ENCODE results near the gene RECK.
"Not testable (repeated sequence)": the region's sequence is repeated elsewhere in the genome, so short reads cannot be mapped to it uniquely, and the experiment has no call there.

Gene RECK

DNA sequence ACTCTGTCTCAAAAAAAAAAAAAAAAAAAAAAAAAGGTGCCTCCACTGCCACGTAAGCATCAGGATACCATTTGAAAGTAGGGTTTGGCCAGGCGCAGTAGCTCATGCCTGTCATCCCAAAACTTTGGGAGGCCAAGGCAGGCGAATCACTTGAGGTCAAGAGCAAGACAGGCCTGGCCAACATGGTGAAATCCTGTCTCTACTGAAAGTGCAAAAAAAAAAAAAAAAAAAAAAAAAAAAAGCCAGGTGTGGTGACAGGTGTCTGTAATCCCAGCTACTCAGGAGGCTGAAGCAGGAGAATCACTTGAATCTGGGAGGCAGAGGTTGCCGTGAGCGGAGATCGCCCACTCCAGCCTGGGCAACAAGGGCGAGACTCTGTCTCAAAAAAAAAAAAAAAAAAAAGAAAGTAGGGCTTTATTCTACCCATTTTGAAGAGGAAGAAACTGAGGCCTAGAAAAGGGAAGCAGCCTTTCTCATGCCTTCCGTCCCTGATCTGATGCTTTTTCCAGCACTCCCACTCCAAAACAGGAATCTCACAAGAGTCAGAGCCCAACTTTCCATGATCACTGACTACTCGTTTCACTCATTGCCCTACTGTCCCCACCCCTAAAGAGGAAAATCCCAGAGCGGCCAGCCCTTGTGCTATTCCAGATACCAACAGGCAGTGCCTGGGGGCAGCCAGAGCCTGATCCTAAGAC, 116.2 kb downstream of the RECK start:
- H3K27me3 Mint-ChIP-seq (ENCODE audit: low read depth), result no peaks in the 10 kb centered on the region
- H3K9me3 Mint-ChIP-seq, result no peaks in the 10 kb centered on the region
- no peak overlapping the region for H3K4me3 Mint-ChIP-seq
- peaks cover 49% of the 10 kb centered on the region for H3K4me1 Mint-ChIP-seq (ENCODE audit: low read depth)
- peaks cover 45% of the 10 kb centered on the region for H3K36me3 Mint-ChIP-seq (ENCODE audit: low read depth)
- peak overlapping the region; percentile 77 for H3K27ac Mint-ChIP-seq

DNA sequence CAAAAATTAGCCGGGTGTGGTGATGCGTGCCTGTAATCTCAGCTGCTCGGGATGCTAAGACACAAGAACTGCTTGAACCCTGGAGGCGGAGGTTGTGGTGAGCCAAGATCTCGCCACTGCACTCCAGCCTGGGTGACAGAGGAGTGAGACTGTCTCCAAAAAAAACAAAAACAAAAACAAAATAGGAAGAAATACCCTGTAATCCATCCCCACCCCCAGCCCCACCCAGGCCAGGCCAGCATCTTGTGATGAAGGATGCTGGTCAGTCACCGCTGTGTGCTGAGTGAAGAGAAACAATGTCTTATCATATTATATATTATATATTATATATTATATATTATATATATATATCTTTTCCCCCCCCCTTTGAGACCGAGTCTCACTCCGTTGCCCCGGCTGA, 117.0 kb downstream of the RECK start:
- Mint-ChIP-seq H3K36me3 (ENCODE audit: low read depth) (peaks cover 48% of the 10 kb centered on the region), H3K27me3 (ENCODE audit: low read depth) (no peaks in the 10 kb centered on the region), H3K4me3 (no peak overlapping the region), H3K27ac (peak overlapping the region; percentile 43), H3K4me1 (ENCODE audit: low read depth) (peaks cover 48% of the 10 kb centered on the region), H3K9me3 (no peaks in the 10 kb centered on the region)

DNA sequence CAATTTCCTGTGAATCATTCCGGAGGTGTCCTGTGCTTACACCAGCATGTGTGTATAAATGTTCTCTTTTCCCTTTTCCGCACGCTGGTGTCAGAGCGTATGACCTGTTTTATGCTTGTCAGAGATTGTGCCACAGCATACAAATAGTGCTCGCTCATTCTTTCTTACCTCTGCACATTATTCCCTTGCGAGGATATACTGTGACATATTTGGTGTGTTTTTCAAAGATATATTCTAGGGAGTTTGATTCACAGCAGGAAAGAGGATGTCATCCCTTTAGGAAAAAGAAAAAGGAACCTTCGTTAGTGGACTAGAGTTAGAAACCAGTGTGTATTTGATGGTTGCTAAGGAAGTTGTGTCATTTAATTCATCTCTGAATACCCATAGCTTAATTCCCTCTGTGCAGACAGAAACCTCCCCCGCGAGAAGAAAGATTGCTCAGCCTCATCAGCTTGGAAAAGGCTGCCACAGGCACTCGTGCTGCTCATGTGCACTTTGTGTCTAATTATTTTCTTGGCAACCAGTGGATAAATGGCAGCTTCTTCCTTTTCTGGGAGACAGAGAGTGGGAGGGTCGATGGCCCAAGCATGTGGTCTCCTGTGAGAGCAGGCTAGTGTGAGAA, 117.7 kb downstream of the RECK start:
- Mint-ChIP-seq H3K9me3 (no peaks in the 10 kb centered on the region), H3K36me3 (ENCODE audit: low read depth) (peaks cover 49% of the 10 kb centered on the region), H3K27ac (peak overlapping the region; percentile 43), H3K27me3 (ENCODE audit: low read depth) (no peaks in the 10 kb centered on the region), H3K4me1 (ENCODE audit: low read depth) (peaks cover 44% of the 10 kb centered on the region), H3K4me3 (no peak overlapping the region)

DNA sequence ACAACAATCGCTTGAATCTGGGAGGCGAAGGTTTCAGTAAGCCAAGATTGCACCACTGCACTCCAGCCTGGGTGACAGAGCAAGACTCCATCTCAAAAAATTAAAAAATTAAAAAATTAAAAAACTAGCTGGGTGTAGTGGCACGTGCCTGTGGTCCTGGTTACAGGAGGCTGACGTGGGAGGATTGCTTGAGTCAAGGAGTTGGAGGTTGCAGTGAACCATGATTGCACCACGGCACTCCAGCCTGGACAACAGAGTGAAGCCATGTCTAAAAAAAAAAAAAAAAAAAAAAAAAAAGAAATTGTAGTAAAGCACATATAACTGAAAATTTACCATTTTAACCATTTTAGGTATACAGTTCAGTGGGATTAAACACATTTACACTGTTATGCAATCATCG, 119.4 kb downstream of the RECK start:
- Mint-ChIP-seq H3K4me3 (no peak overlapping the region), H3K9me3 (no peaks in the 10 kb centered on the region), H3K4me1 (ENCODE audit: low read depth) (peaks cover 37% of the 10 kb centered on the region), H3K27me3 (ENCODE audit: low read depth) (no peaks in the 10 kb centered on the region), H3K27ac (no peak overlapping the region), H3K36me3 (ENCODE audit: low read depth) (peaks cover 46% of the 10 kb centered on the region)

DNA sequence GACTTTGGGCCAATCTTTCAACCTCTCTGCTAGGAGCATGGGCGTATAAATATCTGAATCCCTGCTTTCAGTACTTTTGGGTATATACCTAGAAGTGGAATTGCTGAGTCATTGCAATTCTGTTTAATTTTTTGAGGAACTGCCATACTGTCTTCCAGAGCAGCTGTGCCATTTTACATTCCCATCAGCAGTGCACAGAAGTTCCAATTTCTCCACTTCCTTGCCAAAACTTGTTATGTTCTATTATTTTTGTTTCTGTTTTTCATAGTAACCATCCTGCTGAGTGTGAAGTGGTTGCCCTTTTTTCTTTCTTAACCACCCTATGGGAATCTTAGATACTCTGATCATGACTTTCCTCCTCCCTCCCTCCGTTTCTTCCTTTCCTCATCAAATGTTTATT, 121.4 kb downstream of the RECK start:
- Mint-ChIP-seq H3K9me3 (no peaks in the 10 kb centered on the region), H3K4me3 (no peak overlapping the region), H3K27me3 (ENCODE audit: low read depth) (no peaks in the 10 kb centered on the region), H3K4me1 (ENCODE audit: low read depth) (peaks cover 30% of the 10 kb centered on the region), H3K36me3 (ENCODE audit: low read depth) (peaks cover 46% of the 10 kb centered on the region), H3K27ac (no peak overlapping the region)

DNA sequence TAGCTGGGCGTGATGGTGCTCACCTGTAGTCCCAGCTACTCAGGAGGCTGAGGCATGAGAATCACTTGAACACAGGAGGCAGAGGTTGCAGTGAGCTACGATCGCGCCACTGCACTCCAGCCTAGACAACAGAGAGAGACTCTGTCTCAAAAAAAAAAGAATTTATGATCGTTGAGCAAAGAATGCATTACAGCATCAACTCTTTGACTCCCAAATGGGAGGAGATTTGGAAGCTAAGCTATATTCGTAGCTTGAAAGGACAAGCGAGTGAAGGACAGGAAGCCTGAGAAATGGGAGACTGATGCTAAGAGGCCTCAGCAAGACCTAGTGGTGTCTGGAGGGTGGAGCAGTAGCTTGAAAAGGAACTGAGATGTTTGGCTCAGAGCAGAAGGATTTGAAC, 122.2 kb downstream of the RECK start:
- Mint-ChIP-seq H3K27me3 (ENCODE audit: low read depth) (no peaks in the 10 kb centered on the region), H3K4me1 (ENCODE audit: low read depth) (peaks cover 23% of the 10 kb centered on the region), H3K27ac (no peak overlapping the region), H3K36me3 (ENCODE audit: low read depth) (peaks cover 45% of the 10 kb centered on the region), H3K4me3 (no peak overlapping the region), H3K9me3 (no peaks in the 10 kb centered on the region)

DNA sequence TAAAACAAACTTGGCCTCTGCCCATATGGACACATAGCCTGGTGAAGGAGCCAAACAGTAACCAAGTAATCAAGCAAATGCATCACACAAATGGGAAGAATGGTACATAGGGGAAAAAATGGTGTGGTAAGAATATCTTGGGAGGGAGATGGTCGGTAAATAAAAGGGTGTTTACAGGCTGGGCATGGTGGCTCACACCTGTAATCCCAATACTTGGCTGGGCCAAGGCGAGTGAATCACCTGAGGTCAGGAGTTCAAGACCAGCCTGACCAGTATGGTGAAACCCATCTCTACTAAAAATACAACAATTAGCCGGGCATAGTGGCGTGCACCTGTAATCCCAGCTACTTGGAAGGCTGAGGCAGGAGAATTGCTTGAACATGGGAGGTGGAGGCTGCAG, 122.8 kb downstream of the RECK start:
- not testable (repeated sequence) for H3K9me3 Mint-ChIP-seq; H3K4me3 Mint-ChIP-seq; H3K27me3 Mint-ChIP-seq (ENCODE audit: low read depth); H3K27ac Mint-ChIP-seq
- H3K4me1 Mint-ChIP-seq (ENCODE audit: low read depth), result peaks cover 18% of the 10 kb centered on the region
- H3K36me3 Mint-ChIP-seq (ENCODE audit: low read depth), result peaks cover 40% of the 10 kb centered on the region

DNA sequence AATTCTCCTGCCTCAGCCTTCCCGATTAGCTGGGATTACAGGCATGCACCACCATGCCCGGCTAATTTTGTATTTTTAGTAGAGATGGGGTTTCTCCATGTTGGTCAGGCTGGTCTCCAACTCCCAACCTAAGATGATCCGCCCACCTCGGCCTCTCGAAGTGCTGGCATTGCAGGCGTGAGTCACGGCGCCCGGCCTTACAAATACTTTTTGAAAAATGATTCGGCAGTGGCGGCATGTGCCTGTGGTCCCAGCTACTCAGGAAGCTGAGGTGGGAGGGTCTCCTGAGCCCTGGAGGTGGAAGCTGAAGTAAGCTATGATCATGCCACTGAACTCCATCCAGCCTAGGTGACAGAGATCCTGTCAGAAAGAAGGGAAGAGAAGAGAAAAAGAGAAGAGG, 123.4 kb downstream of the RECK start:
- Mint-ChIP-seq H3K4me1 (ENCODE audit: low read depth) (peaks cover 15% of the 10 kb centered on the region), H3K36me3 (ENCODE audit: low read depth) (peaks cover 36% of the 10 kb centered on the region)
- not testable (repeated sequence) for H3K4me3 Mint-ChIP-seq; H3K27ac Mint-ChIP-seq; H3K9me3 Mint-ChIP-seq; H3K27me3 Mint-ChIP-seq (ENCODE audit: low read depth)

DNA sequence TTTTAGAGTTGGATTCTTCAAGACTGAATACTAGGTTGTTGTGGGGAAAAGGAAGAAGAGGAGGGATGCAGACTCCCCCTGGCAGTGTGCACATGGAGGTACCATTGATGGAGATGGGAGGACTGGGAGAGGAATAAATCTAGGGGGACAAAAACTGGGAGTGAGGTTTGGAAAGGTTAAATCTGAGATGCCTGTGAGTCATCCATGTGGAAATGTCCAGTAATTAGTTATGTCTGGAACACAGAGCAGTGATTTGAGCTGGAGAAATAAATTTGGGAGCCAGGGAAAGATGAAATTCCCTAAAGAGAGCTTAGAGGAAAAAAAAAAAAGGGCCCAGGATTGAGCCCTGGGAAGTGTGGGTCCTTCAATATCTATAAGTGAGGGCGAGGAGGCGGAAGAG, 124.5 kb downstream of the RECK start:
- H3K4me3 Mint-ChIP-seq, result no peak overlapping the region
- no peak overlapping the region for H3K27ac Mint-ChIP-seq
- H3K36me3 Mint-ChIP-seq (ENCODE audit: low read depth), result peaks cover 31% of the 10 kb centered on the region
- H3K9me3 Mint-ChIP-seq, result no peaks in the 10 kb centered on the region
- H3K27me3 Mint-ChIP-seq (ENCODE audit: low read depth), result peaks cover 5% of the 10 kb centered on the region
- peaks cover 16% of the 10 kb centered on the region for H3K4me1 Mint-ChIP-seq (ENCODE audit: low read depth)

DNA sequence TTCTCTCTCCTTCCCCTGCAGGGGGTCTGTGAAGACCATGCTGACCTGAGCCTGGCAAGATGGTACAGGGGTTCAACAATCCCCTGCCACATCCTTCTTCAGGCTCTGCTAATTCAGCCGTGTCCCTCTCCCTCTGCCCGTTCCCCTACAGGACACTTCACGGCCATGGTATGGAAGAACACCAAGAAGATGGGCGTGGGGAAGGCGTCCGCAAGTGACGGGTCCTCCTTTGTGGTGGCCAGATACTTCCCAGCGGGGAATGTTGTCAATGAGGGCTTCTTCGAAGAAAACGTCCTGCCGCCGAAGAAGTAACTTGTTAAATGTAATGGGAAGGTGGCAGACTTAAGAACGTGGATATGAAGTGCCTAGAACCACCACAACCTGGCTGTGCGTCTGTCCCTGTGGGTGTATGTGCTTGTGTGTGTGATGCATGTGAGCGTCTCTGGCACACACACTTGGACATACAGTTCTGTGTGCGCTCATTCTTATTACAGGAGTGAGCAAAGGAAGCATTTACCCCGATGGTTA, 125.6 kb downstream of the RECK start:
- no peak overlapping the region for H3K4me3 Mint-ChIP-seq
- H3K4me1 Mint-ChIP-seq (ENCODE audit: low read depth), result peaks cover 18% of the 10 kb centered on the region
- H3K9me3 Mint-ChIP-seq, result no peaks in the 10 kb centered on the region
- H3K27ac Mint-ChIP-seq, result no peak overlapping the region
- peaks cover 5% of the 10 kb centered on the region for H3K27me3 Mint-ChIP-seq (ENCODE audit: low read depth)
- peaks cover 27% of the 10 kb centered on the region for H3K36me3 Mint-ChIP-seq (ENCODE audit: low read depth)

DNA sequence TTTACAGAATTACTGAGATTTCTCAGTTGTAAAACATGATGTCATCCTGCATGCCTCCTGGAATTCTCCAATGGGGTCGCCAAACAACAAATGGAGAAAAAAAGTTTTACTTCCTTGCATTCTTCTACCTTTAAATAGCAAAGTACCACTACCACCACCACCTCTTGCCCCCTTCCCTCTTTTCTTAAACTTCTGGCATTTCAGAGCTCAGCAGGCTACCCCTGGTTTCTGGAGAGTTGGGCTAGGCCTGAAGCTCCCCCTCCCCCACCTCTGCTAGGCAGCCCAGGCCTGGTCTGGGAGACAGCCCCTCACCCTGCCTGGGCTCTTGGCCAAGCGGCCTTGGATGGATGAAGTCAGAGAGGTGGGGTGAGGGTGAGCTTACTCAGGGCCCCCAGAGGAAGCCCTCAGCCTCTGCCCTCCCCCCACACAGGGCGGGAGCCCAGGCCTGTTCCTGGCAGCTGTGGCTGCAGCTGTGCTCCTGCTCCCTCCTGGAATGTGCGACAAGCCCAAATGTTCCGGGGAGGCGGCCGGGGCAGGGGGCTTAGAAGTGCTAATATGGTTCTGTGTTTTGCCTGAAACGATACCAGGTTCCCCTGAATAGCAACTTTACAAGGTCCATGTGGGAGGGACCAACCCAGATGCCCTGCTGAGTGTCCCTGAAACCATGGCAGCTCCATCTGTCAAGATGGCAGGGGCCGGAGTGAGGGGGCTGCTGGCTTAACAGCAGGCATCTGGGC, 126.5 kb downstream of the RECK start:
- Mint-ChIP-seq H3K27me3 (ENCODE audit: low read depth) (peaks cover 5% of the 10 kb centered on the region), H3K9me3 (no peaks in the 10 kb centered on the region), H3K4me3 (no peak overlapping the region), H3K27ac (no peak overlapping the region), H3K4me1 (ENCODE audit: low read depth) (peaks cover 14% of the 10 kb centered on the region), H3K36me3 (ENCODE audit: low read depth) (peaks cover 25% of the 10 kb centered on the region)

DNA sequence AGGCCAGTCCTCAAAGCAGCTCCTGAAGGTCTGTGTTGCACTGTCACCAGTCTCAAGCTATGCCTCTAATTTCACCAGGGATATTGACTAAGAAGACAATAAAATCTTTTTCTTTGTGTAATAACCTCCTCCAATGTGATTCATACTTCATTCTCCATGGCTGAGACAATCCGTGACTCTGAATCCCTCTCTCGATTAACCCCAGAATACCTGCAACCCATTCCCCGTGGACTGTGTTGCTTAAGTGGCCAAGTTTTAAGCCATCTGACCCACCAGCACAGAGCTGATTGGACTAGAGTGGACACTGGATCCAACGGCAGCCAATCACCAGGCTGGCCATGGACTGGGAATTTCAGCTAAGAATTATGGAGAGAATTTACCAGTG, 127.1 kb downstream of the RECK start:
- H3K4me1 Mint-ChIP-seq (ENCODE audit: low read depth), result peaks cover 11% of the 10 kb centered on the region
- H3K4me3 Mint-ChIP-seq, result no peak overlapping the region
- peaks cover 8% of the 10 kb centered on the region for H3K27me3 Mint-ChIP-seq (ENCODE audit: low read depth)
- peaks cover 20% of the 10 kb centered on the region for H3K36me3 Mint-ChIP-seq (ENCODE audit: low read depth)
- H3K9me3 Mint-ChIP-seq, result no peaks in the 10 kb centered on the region
- no peak overlapping the region for H3K27ac Mint-ChIP-seq

DNA sequence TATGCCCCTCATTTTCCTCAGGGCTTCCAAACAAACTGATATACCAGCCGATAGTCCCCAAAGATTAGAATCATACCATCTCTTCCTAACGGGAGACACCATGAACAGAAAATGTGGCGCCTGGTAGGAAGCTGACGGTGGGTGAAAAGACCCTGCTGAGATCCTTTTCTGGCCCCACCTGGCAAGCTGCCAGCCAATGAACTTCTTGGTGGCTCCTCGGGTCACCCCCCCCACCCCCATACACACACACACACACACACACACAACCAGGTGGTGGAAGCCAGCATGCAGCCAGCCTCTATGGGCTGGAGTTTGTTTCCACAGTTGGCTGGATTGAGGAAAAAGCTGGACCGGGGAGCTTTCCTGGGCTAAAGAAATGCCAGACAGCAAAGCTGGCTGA, 127.7 kb downstream of the RECK start:
- Mint-ChIP-seq H3K4me1 (ENCODE audit: low read depth) (peaks cover 11% of the 10 kb centered on the region), H3K27me3 (ENCODE audit: low read depth) (peaks cover 14% of the 10 kb centered on the region), H3K4me3 (no peak overlapping the region), H3K36me3 (ENCODE audit: low read depth) (peaks cover 20% of the 10 kb centered on the region), H3K27ac (no peak overlapping the region), H3K9me3 (no peaks in the 10 kb centered on the region)

DNA sequence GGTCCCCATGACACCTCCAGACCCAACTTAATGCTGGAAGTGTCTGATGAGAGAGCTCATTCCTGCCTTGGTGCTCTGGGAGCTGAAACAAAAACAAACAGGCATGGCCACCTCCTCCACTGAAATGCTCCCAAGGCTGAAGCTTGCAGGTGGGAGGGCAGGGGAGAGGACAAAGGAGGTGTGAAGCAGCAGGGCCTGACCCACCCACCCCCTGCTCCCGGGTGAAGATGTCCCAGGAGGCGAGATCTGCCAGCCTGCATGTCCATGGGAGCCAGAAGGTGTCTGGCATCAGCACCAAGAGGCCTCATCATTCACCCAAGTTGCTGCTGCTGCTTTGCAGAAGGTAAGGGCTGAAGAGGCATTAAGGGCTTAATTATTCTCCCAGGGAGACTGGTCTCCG, 128.3 kb downstream of the RECK start:
- peaks cover 15% of the 10 kb centered on the region for H3K27me3 Mint-ChIP-seq (ENCODE audit: low read depth)
- H3K4me1 Mint-ChIP-seq (ENCODE audit: low read depth), result peaks cover 11% of the 10 kb centered on the region
- no peak overlapping the region for H3K27ac Mint-ChIP-seq
- H3K36me3 Mint-ChIP-seq (ENCODE audit: low read depth), result peaks cover 18% of the 10 kb centered on the region
- H3K9me3 Mint-ChIP-seq, result no peaks in the 10 kb centered on the region
- H3K4me3 Mint-ChIP-seq, result peak overlapping the region; percentile 56

DNA sequence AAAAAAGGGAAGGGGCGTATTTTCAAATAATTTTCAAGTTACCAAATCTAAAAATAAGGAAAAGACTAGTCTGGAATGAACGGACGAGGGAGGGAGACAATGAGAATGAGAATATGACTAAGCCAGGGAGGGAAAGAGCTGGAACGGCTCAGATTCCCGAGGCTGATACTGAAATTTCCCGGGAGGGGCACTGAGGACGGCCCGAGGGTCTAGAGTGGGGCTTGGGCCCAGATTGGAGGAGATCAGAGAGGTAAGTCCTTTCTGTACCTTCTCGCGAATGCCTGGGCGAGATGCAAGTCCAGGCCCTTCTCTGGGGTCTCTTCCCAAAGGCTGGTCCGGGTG, 129.1 kb downstream of the RECK start:
- H3K9me3 Mint-ChIP-seq, result no peaks in the 10 kb centered on the region
- H3K4me1 Mint-ChIP-seq (ENCODE audit: low read depth), result peaks cover 8% of the 10 kb centered on the region
- no peak overlapping the region for H3K4me3 Mint-ChIP-seq
- peaks cover 15% of the 10 kb centered on the region for H3K36me3 Mint-ChIP-seq (ENCODE audit: low read depth)
- peaks cover 15% of the 10 kb centered on the region for H3K27me3 Mint-ChIP-seq (ENCODE audit: low read depth)
- H3K27ac Mint-ChIP-seq, result no peak overlapping the region

Data from T-helper 1 cell treated with Interleukin-12 subunit alpha and Interleukin-12 subunit beta and Interleukin-4 antibody, amounts not matched to agents 30 μg/mL and 1 μg/mL, for 36 hours (primary cell).